Stomach (tissue), 9 donors: ENCODE results near the gene DCDC1. TPM values are rescaled to one million over a fixed set of nuclear protein-coding genes. Genes with fewer than 3 reads are reported as not detected.

Experiments used
- DNase-seq, 2 donors: peaks; one replicate each; pipeline versions ENCODE4 v3.0.0 to v3.0.0-alpha.2; 2013 to 2019
- H3K27ac ChIP-seq, 5 donors: fragments of 200-600 bp in 4 of 5; sonication (generic) in 4 of 5; one replicate each; pipeline ENCODE4 v1.5.1; 2013 to 2019; ENCODE audit warnings: mild to moderate bottlenecking in 1 of 5, moderate library complexity in 1 of 5
- H3K27me3 ChIP-seq, 3 donors: fragments of 200-600 bp; sonication (generic); one replicate each; pipeline ENCODE4 v1.5.1; 2017 to 2019; ENCODE audit warnings: mixed run types in 1 of 3
- H3K36me3 ChIP-seq, 4 donors: fragments of 200-600 bp; sonication (generic); 1 replicate in 3 of 4; 2 replicates in 1 of 4; pipeline ENCODE4 v1.5.1; 2016 to 2019
- H3K4me1 ChIP-seq, 4 donors: fragments of 200-600 bp; sonication (generic); one replicate each; pipeline ENCODE4 v1.5.1; 2016 to 2019
- H3K4me3 ChIP-seq, 4 donors: fragments of 200-600 bp; sonication (generic) in 3 of 4; one replicate each; pipeline ENCODE4 v1.5.1; 2016 to 2019; ENCODE audit warnings: mild to moderate bottlenecking in 1 of 4
- H3K9me3 ChIP-seq, 4 donors: fragments of 200-600 bp; sonication (generic); one replicate each; pipeline ENCODE4 v1.5.1; 2016 to 2019
- EP300 ChIP-seq: sonication (generic); formaldehyde crosslinking; IDR thresholded peaks from one replicate; pipeline ENCODE4 v1.6.1; 2017; ENCODE audit warnings: antibody characterized with exemption
- POLR2A ChIP-seq, 4 donors: fragments of 450-650 bp; IDR thresholded peaks; one replicate each; pipeline ENCODE4 v1.6.1; 2016; ENCODE audit warnings: antibody characterized with exemption in 4 of 4, control low read depth in 2 of 4, mild to moderate bottlenecking in 1 of 4, moderate library complexity in 1 of 4
- POLR2AphosphoS5 ChIP-seq, 3 donors: sonication (generic); formaldehyde crosslinking; IDR thresholded peaks; one replicate each; pipeline ENCODE4 v1.6.1; 2016; ENCODE audit warnings: antibody characterized with exemption in 3 of 3
- WGBS, 5 donors: extraction: QIAGEN DNeasy Blood & Tissue Kit in 3 of 5; methylation state at CpG; one replicate each; pipeline versions ENCODE4 v1.1.5 to v1.1.7; 2013 to 2018; 5-methylcytosine and 5-hydroxymethylcytosine counted together
- intact Hi-C: fragments of 100-400 bp; cut with DNase I; formaldehyde crosslinking; loops from one replicate; pipeline ENCODE4 v1.15.1; 2023; ENCODE audit warnings: low total_unique reads
- polyA plus RNA-seq, 3 donors: library from polyadenylated mRNA; stranded (reverse); fragments of 200-250 nt; gene quantifications; one replicate each; pipeline ENCODE4 v1.2.3, GENCODE V29; 2013
- total RNA-seq, 5 donors: library from RNA; depleted of rRNA; stranded (reverse); fragments of >200 nt; gene quantifications; one replicate each; pipeline versions ENCODE4 v1.1.0 to v1.2.3, GENCODE V29; 2014 to 2016
- TF ChIP-seq, protein P1 (sequence below), 7 experiments: fragments of 450-650 bp in 4 of 7; fragments of 200-600 bp in 3 of 7; sonication (generic) in 3 of 7; IDR thresholded peaks; one replicate each; pipeline ENCODE4 v1.5.1; 2016 to 2019; ENCODE audit warnings: antibody characterized with exemption in 7 of 7, control low read depth in 2 of 7, mild to moderate bottlenecking in 1 of 7
- donor health status: healthy with polysubstance abuse.
- donor health status: Bipolar disorder and iron deficiency.
- donor health status: healthy.

DCDC1 gene
- total and polyA plus RNA-seq, 8 donors = 0.45 to 0.55 TPM; not detected in 6

DNA sequence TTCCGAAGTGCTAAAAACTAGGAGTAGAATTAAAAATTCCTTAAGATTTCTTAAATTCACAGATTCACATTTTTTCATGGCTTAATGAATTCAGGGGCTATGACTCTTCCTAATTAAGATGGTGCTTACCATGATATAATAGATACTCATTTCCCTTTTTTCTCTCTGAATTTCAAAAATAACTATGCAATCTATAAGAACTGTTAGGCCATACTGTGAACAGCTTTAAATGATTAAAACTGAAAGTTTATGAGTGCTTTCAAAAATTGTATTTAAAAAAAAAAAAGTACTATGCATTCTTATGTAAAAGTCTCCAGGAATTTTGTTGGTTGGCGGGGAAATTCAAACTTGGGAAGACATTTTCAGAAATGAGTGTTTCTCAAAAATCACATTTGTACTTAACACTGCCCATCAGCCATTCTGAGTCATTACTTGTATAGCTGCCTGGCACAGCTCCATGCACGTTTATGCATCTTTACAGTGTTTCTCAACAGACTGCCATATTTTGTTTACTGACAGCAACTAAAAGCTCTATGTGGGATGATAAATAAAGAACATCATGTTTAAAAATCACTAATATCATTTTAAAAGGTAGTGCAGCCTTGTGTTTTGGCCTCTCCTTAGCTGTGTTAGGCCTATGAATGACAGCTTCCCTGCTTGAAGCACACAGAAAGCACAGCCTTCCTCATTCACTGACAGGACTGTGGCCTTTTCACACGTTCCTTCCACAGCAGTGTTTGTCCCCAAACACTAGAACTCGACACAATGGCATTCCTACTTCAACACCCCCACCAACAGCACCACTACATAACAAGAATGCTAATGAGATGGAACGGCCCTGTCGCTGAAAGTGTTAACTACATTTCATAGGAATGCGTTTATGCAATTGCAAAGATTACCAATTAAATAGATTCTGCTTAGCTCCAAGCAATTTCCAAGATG is 131.4 kb downstream of the DCDC1 start:
- Histone ChIP-seq H3K27me3 (no peaks in the 10 kb centered on the region), H3K4me3 (no peak overlapping the region), H3K27ac (no peak overlapping the region), H3K36me3 (no peaks in the 10 kb centered on the region), H3K9me3 (no peaks in the 10 kb centered on the region), H3K4me1 (no peaks in the 10 kb centered on the region)
- intact Hi-C loops = no loop called here
- no peak for DNase-seq
- 37 to 46% (median 40%) methylated on average over 8 of the region's 8 CpGs for WGBS, 5 donors
- TF ChIP-seq, protein P1, sequence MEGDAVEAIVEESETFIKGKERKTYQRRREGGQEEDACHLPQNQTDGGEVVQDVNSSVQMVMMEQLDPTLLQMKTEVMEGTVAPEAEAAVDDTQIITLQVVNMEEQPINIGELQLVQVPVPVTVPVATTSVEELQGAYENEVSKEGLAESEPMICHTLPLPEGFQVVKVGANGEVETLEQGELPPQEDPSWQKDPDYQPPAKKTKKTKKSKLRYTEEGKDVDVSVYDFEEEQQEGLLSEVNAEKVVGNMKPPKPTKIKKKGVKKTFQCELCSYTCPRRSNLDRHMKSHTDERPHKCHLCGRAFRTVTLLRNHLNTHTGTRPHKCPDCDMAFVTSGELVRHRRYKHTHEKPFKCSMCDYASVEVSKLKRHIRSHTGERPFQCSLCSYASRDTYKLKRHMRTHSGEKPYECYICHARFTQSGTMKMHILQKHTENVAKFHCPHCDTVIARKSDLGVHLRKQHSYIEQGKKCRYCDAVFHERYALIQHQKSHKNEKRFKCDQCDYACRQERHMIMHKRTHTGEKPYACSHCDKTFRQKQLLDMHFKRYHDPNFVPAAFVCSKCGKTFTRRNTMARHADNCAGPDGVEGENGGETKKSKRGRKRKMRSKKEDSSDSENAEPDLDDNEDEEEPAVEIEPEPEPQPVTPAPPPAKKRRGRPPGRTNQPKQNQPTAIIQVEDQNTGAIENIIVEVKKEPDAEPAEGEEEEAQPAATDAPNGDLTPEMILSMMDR (IDR thresholded peaks at IDR 0.05) = no peak
- TF ChIP-seq POLR2A (IDR thresholded peaks at IDR 0.05) (no peak), EP300 (no peak), POLR2AphosphoS5 (IDR thresholded peaks at IDR 0.05) (no peak)

DNA sequence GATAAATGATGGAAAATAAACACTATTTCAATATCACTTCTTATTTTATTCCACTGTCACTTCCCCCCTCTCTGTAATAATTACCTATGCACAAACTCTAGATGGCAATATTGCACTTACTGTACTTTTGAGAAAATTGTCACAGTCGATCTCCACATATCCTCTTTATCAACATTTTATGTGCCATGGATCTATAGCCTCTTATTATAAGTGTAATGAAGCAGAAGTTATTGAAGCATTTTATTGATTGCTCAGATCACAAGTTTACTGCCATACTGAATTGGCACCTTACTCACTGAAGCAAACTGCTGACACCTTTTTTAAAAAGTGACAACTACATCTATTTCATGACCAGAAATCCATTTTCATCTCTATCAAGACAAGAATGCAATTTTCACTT is 133.4 kb downstream of the DCDC1 start:
- Histone ChIP-seq H3K27ac (no peak overlapping the region), H3K36me3 (no peaks in the 10 kb centered on the region), H3K27me3 (no peaks in the 10 kb centered on the region), H3K4me3 (no peak overlapping the region), H3K4me1 (no peaks in the 10 kb centered on the region), H3K9me3 (no peaks in the 10 kb centered on the region)
- intact Hi-C loops = no loop called here
- 0 to 5% (median 2%) methylated on average over 1 of the region's 1 CpG for WGBS, 5 donors
- TF ChIP-seq, protein P1 (IDR thresholded peaks at IDR 0.05) = no peak
- no peak for TF ChIP-seq POLR2AphosphoS5 (IDR thresholded peaks at IDR 0.05)
- TF ChIP-seq EP300 = no peak
- no peak for TF ChIP-seq POLR2A (IDR thresholded peaks at IDR 0.05)
- peak in 1 of 2 donors; percentile 12 for DNase-seq

DNA sequence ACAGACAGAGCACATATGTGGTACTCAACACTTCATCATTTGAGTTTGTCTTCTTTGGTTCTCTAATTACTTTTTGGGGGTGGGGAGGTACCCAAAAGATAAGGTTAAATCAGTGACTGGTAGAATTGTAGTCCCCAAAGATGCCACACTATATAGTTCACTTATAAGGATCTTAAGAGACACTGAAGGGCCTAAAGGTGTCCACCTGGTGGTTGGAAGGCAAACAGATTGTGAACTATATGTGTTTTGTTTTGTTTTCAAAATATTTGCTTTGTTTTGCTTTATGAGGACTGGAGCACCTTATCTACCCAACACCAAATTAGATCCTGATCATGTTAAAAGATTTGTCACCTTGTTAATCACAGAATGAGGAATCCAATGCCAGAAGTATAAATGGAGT is 136.1 kb downstream of the DCDC1 start:
- H3K36me3 ChIP-seq = no peaks in the 10 kb centered on the region
- no peak for TF ChIP-seq POLR2AphosphoS5 (IDR thresholded peaks at IDR 0.05)
- TF ChIP-seq EP300 = no peak
- no peak for TF ChIP-seq POLR2A (IDR thresholded peaks at IDR 0.05)
- TF ChIP-seq, protein P1 (IDR thresholded peaks at IDR 0.05) = peak in 1 of 7 experiments; percentile 19
- intact Hi-C loops = no loop called here

DNA sequence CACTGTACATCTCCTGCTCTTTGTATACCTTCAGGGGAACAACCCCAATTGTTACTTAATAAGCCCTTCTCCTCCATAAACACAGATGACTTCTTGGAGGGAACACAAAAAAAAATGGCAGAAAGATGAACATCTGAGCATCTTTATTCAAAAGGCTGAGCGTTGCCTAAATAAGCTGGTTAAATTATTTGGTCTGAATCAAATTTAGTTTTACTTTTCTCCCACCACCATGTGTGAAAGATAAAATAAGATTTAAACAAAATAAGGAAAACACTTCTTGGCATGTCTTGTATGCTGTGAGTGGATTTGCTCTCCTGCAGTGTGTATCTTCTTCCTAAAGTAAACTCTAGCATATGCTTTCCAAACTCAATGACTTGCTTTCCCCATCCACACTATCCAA is 137.9 kb downstream of the DCDC1 start:
- Histone ChIP-seq H3K4me1 (no peaks in the 10 kb centered on the region), H3K36me3 (no peaks in the 10 kb centered on the region), H3K27ac (no peak overlapping the region), H3K9me3 (no peaks in the 10 kb centered on the region), H3K4me3 (no peak overlapping the region), H3K27me3 (no peaks in the 10 kb centered on the region)
- TF ChIP-seq POLR2A (IDR thresholded peaks at IDR 0.05) = no peak
- TF ChIP-seq, protein P1 (IDR thresholded peaks at IDR 0.05) = no peak
- no peak for TF ChIP-seq POLR2AphosphoS5 (IDR thresholded peaks at IDR 0.05)
- no peak for TF ChIP-seq EP300
- intact Hi-C loops = no loop called here
- no peak for DNase-seq
- WGBS, 5 donors = 67 to 87% (median 83%) methylated on average over 1 of the region's 1 CpG

More for the DNA sequence above, 136.1 kb downstream of the DCDC1 start:
- Histone ChIP-seq H3K27ac (no peak overlapping the region), H3K27me3 (no peaks in the 10 kb centered on the region), H3K9me3 (no peaks in the 10 kb centered on the region), H3K4me3 (no peak overlapping the region), H3K4me1 (no peaks in the 10 kb centered on the region)
- DNase-seq = no peak
